HG02642 (cell line): ENCODE measurements around the gene PFDN4.

ENCODE experiments used
- ATAC-seq: cut with Tn5 transposase; IDR thresholded peaks from one replicate; pipeline ENCODE4 v1.9.1; 2021; ENCODE audit warnings: mild to moderate bottlenecking; ENCODE audit not compliant: unreplicated experiment, poor library complexity

PFDN4 gene

GRCh38 chr20:54172856-54173652 is 34.8 kb upstream of the PFDN4 start:
- ATAC-seq, result no peak

- ATAC-seq, result no peak
These were observed 34.0 kb upstream of the PFDN4 start, which contains the start of gene CYP24A1 for GRCh38 chr20:54173653-54174456. TSS of gene CYP24A1 (minus strand) at chr20:54173986. CDS start at chr20:54173579, 407 bp downstream.

DNA sequence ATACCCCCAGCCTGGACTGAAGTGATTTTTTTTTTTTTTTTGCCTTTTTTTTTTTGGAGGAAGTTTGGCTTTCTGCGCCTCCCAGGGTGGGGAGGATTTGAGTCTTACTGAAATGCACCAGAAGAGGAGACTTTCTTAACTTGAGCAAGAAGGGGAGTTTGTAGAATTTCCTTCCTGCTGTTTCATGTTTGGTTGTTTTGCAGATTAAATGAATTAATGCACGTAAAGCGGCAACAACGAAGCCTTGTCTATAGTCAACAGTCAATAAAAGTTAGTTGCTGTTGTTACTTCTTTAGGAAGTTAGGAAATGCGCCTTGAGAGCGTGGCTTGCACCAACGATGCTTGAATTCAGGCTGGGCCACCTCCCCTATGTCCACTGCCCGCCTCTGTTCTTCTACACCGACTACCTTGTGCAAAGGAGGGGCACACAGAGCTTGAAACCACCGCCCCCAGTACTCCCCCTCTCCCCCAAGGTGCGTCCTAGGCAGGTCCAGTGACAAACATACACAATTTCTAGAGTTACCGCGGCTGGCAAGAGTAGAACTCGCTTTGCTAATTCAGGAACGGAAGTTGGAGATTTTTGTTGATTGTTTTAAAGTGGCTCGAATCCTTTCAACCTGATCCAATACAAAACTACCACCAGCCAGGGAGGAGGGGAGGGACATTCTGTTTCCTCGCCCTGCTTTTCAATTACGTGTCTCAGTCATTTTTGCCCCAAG is 33.3 kb upstream of the PFDN4 start:
- no peak for ATAC-seq

GRCh38 chr20:54176610-54177009 is 31.3 kb upstream of the PFDN4 start:
- no peak for ATAC-seq

GRCh38 chr20:54177378-54177777 is 30.5 kb upstream of the PFDN4 start:
- no peak for ATAC-seq

DNA sequence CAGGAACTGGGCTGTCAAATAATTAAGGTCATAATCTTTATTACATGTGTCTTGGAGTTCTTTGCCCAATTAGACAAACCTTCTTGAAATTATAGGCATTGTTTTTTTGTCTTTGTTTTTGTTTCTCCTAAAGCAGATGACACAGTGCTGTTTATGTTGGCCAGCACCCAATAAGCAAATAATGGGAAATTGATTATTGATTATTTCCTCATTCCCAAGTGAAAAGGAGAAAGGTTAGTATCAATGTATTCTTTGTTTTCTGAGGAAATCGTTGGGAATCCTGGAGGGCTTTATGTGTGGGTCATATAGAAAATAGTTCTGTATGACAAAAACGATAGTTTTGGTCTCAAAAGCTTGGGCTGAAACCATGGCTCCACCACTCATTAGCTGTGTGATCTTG is 29.6 kb upstream of the PFDN4 start:
- ATAC-seq, result no peak

GRCh38 chr20:54179946-54180345 is 27.9 kb upstream of the PFDN4 start:
- no peak for ATAC-seq

- ATAC-seq, result no peak
These were observed 27.0 kb upstream of the PFDN4 start for GRCh38 chr20:54180931-54181330.

GRCh38 chr20:54184071-54184470 is 23.8 kb upstream of the PFDN4 start:
- no peak for ATAC-seq

DNA sequence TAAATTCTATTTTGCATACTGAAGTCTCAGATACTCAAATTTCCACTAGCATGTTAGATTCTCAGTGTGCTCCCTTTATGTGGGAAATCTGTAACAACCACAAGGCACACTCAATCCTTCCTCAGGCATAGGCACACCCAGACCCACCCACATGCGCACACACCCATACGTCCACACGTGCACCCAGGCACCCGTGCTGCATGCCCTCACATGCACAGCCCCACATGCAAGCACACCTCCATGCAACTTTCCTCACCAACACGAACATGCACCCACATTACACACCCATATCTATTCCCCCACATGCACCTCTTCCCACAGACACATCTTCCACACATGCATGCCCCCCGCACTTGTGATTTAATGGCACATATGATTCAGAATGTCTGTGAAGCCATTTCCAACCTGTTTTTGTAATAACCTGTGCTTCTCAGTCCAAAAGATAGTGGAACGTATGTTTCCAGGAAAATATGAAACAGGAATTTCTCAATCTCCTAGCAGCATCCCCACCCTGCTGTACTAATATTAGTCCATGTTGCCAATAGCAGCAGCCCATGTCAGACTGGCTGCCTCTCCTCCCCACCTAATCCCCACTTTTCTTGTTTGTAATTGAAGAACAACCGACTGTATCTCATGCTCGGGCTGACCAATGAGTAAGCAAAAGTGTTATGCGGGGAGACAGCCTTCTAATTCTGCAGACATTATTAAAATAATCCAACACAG is 22.8 kb upstream of the PFDN4 start:
- ATAC-seq, result no peak

- ATAC-seq, result no peak
These were observed 19.6 kb upstream of the PFDN4 start for GRCh38 chr20:54188132-54188849.

GRCh38 chr20:54189630-54190029 is 18.3 kb upstream of the PFDN4 start:
- ATAC-seq, result no peak

- ATAC-seq, result no peak
These were observed 17.7 kb upstream of the PFDN4 start for GRCh38 chr20:54190217-54190616.

- ATAC-seq, result no peak
These were observed 14.1 kb upstream of the PFDN4 start for GRCh38 chr20:54193817-54194216.

DNA sequence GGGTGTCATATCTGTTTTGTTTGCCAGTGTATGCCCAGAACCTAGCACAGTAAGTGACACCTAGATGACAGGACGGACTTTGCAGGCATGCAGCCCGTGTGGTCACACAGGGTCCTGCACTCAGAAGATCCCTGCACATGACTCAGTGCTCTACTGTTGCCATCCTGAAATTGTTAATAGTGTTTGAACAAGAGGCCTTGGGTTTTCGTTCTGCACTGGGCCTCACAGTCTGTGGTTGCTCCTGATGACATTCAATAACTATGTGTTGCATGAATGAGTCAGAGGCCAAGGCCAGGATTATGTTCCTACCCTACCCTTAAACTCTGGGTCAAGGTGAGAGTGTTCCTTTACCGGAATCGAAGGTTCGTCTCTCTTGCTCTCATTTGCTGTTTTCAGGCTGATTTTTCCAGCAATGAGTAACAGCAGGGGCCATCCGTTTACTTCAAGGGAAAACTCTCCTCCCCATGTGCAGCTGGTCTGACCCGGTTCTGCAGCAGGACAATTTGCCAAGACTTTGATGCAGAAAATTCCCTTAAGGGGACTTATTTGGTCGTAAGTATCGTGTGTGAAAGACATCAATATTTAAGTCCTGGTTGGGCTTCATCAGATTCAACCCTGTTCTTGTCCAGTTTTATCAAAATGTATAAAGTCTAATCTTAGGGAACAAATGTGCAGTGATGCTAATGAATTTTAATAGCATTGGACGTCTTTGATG is 13.0 kb upstream of the PFDN4 start:
- ATAC-seq, result no peak

DNA sequence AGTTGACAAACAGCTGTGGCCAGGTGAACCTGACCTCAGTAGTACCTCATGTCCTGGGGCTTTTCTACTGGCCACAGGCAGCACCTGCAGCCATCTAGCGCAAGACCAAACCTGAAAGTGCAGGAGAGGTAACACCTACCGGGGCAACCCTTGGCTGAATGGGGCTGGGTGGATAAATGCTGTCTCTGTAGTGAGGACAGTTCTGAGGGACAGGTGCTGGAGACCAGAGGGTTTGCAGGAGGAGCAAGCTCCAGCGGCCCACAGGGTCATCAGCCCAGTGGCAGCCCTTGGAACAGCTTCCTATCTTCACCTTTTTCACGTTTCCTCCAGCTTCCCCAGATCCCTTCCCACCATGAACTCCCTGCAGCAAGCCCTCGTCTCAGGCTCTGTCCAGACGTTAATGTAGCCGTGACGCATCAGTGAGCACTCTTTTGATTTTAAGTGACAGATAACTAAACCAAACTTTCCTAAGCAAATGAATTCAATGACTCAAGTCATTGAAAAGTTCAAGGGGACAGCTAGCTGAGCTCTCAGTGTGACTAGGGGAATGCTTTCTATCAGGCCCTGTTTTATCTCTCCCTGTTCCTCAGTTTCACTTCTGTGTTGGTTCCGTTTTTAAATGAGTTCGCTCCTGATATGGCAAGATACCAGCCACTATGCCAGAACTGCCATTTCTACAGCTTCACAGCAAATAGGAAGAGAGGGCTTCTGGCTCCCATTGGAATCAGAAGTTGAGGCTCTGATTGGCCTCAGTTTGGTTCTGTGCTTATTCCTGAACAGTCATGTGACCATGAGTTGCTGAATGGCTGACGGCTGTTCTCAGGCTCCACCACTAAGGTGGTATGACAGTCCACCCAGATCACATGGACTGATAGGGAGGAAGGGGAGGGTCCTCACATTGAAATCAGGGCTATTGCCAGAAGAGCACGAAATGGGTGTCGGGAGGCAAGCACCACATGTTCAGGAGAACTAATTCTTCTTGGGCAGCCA is 12.1 kb upstream of the PFDN4 start:
- ATAC-seq, result no peak

DNA sequence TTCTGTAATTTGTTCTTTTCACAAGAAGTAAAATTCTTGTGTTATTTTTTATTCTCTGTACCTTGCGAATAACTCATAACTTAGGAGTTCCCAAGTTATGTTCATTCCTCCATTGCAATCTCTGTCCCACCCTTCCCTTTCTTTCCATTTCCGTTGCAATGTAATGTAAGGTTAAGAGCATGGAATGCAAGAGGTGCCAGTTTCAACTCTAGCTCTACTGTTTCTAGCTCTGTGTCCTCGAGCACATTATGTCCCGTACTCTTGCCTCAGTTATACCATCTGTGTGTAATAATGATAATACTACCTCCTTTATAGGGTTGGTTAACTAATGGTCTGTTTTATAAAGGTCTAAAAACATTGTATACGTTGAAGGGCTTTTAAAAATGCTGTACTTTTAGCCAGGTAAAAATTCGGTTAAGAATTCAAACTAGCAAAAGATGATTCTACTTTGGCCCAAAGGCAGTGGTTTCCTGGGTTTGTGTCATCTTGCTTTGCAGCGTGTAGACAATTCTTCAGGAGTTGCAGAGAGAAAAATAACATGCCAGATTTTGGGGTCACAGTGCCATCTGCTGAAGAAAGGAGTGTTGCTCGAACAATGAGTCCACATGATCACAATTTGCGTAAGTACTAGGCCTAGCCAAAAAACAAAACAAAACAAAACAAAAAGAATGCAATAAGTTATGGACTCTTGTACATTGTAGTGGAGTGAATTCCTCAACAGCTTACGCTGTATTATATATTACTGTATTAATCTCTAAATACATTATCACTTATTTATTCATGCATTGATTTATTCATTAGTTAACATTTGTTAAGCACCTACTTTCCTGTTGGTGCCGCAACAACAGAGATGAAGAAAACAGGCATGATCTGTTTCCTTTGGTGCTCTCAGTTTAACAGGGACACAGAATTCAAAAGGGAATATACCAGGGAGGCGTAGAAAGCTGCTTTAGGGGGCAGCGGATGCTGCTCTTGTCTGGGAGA is 10.0 kb upstream of the PFDN4 start:
- ATAC-seq, result no peak
